ENCODE results near the gene ARHGAP23.

- TF ChIP-seq CTCF (IDR thresholded peaks at IDR 0.05) (no peak), POLR2A (IDR thresholded peaks at IDR 0.05) (no peak), POLR2AphosphoS5 (IDR thresholded peaks at IDR 0.05) (no peak)
Observed at GRCh38 chr17:38554430-38555350, 126.4 kb downstream of the ARHGAP23 start.
